Measurements from ENCODE around the gene TEAD2. TPM values are rescaled to one million over a fixed set of nuclear protein-coding genes. Genes with fewer than 3 reads are reported as not detected.

The TEAD2 gene
- total and polyA plus RNA-seq, 2 of the 13 experiments (the other 11 are each of a cell fraction or from before 2014, with no cell fraction given) = 10.8 to 12.5 TPM

DNA sequence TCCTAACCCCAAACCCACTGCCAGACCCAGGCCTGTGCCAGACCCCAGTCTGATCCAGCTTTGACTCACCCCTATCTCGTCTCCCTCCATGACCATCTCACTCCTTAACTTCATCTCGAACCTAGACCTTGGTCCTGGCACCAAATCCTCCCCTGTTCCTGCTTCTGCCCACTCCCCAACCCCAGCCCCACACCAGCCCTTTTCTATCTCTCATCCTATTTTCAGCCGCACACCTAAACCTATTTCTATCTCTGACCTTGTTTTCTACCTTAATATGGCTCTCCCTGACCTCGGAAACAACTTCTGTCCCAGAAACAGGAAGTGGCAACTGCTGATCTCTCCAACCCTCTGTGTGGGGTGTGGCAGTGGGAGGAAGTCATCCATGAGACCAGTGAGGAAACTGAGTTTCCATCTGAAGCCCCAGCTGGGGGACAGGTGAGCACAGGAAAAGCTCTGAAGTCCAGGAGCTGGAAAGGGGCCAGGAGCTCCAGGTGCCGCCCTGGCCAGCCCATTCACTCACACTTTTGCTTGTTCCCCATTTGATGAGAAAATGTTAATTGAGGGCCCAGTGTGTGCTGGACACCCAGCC is 47.3 kb upstream of the TEAD2 start:
- no peaks in the 10 kb centered on the region for H3K4me1 ChIP-seq (ENCODE audit: insufficient read depth, low read length)
- WGBS (ENCODE audit: low lambda C conversion rate) = 18% methylated on average over 5 of the region's 5 CpGs
- no peak for FAIRE-seq

More for the DNA sequence above, 47.3 kb upstream of the TEAD2 start:
- Histone ChIP-seq H3K79me2 (ENCODE audit: insufficient read depth, low read length) (no peaks in the 10 kb centered on the region), H3K27me3 (ENCODE audit: control insufficient read depth in 1 of 2, insufficient read depth in 2 of 2, low read length in 2 of 2) (peaks cover 10 to 44% of the 10 kb centered on the region in 2 experiments; a peak in 4 of 5 replicates), H3K4me2 (ENCODE audit: low read depth, low read length) (no peak overlapping the region), H2AFZ (ENCODE audit: low read length) (no peak overlapping the region), H4K20me1 (ENCODE audit: insufficient read depth, low read length) (no peaks in the 10 kb centered on the region), H3K27ac (ENCODE audit: extremely low read length, insufficient read depth, low read length) (no peak overlapping the region), H3K36me3 (replicated peaks in 1 of 2; ENCODE audit: control insufficient read depth in 1 of 2, insufficient read depth in 2 of 2, low read length in 2 of 2) (no peaks in the 10 kb centered on the region), H3K9me3 (ENCODE audit: low read length) (no peaks in the 10 kb centered on the region), H3K4me3 (replicated peaks in 1 of 3; ENCODE audit: insufficient read depth in 1 of 3, low read depth in 2 of 3, low read length in 3 of 3) (no peak overlapping the region), H3K9ac (ENCODE audit: insufficient read depth, low read depth, low read length) (no peak overlapping the region)
- CTCF ChIA-PET (ENCODE audit: low intra/inter-chr PET ratio, low total read pairs) = no interaction called here
- intact Hi-C loops (cut with micrococcal nuclease; ENCODE audit: unreplicated experiment) (no loop called here), in situ Hi-C loops (cut with HindIII; ENCODE audit: extremely low pct_ligation_motif_present, low pct_unique_long_range_greater_than_20kb) (no loop called here)
- BruUV-seq (replicated peaks) = no TSS peak
- TF ChIP-seq ZMYM2 (CRISPR knock-in tag; IDR thresholded peaks at IDR 0.05) (no peak), SSRP1 (CRISPR knock-in tag; IDR thresholded peaks at IDR 0.05) (no peak), ZNF317 (CRISPR knock-in tag; IDR thresholded peaks at IDR 0.05) (no peak), IRF2 (CRISPR knock-in tag; IDR thresholded peaks at IDR 0.05) (no peak), ZNF292 (CRISPR knock-in tag; IDR thresholded peaks at IDR 0.05; ENCODE audit: borderline replicate concordance, low read depth) (no peak), ZNF891 (CRISPR knock-in tag; IDR thresholded peaks at IDR 0.05) (no peak), SP140L (CRISPR knock-in tag; IDR thresholded peaks at IDR 0.05; ENCODE audit: borderline replicate concordance) (no peak)
- TF ChIP-seq, protein P1, sequence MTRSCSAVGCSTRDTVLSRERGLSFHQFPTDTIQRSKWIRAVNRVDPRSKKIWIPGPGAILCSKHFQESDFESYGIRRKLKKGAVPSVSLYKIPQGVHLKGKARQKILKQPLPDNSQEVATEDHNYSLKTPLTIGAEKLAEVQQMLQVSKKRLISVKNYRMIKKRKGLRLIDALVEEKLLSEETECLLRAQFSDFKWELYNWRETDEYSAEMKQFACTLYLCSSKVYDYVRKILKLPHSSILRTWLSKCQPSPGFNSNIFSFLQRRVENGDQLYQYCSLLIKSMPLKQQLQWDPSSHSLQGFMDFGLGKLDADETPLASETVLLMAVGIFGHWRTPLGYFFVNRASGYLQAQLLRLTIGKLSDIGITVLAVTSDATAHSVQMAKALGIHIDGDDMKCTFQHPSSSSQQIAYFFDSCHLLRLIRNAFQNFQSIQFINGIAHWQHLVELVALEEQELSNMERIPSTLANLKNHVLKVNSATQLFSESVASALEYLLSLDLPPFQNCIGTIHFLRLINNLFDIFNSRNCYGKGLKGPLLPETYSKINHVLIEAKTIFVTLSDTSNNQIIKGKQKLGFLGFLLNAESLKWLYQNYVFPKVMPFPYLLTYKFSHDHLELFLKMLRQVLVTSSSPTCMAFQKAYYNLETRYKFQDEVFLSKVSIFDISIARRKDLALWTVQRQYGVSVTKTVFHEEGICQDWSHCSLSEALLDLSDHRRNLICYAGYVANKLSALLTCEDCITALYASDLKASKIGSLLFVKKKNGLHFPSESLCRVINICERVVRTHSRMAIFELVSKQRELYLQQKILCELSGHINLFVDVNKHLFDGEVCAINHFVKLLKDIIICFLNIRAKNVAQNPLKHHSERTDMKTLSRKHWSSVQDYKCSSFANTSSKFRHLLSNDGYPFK (CRISPR knock-in tag; IDR thresholded peaks at IDR 0.05; ENCODE audit: borderline replicate concordance) = no peak
- POLR2A ChIA-PET = no interaction called here
- DNase-seq (ENCODE audit: low spot score) (no peak), ATAC-seq (no peak)

All from HepG2 (cell line).